T-helper 1 cell treated with Interleukin-12 subunit alpha and Interleukin-12 subunit beta and Interleukin-4 antibody, amounts not matched to agents 30 ng/mL and 1 ng/mL, for 36 hours (primary cell): ENCODE measurements around the gene SUSD1. TPM values are rescaled to one million over a fixed set of nuclear protein-coding genes. Genes with fewer than 3 reads are reported as not detected.

Experiments
- intact Hi-C: fragments of 100-400 bp; cut with micrococcal nuclease; formaldehyde crosslinking; loops from one replicate; pipeline ENCODE4 v1.15.1; 2024
- total RNA-seq: library from RNA; stranded (reverse); gene quantifications from 2 replicates; pipeline ENCODE4 v1.2.3, GENCODE V29; 2022

Gene SUSD1
- total RNA-seq, 1 donor from 2014 or later, result 23.7 TPM

GRCh38 chr9:111993319-111993718, 181.8 kb downstream of the SUSD1 start:
- intact Hi-C loops, result loop anchor here (2.0 to 5.0 kb wide), 2 partner anchors 36 to 97 kb away; partner anchors contain the start of gene UGCG

GRCh38 chr9:111992523-111992922, 182.6 kb downstream of the SUSD1 start:
- intact Hi-C loops, result loop anchor here (1.0 to 5.0 kb wide), 3 partner anchors 35 to 96 kb away; partner anchors contain the start of gene UGCG

GRCh38 chr9:111991179-111991578, 183.9 kb downstream of the SUSD1 start:
- intact Hi-C loops, result loop anchor here (5.0 kb wide), 1 partner anchor 34 kb away; no protein-coding TSS in a partner anchor

Other genes starting within 250 kb of the SUSD1 start
- 149 and 158 TPM in 2 replicates for gene PTBP3, start 158.3 kb upstream of the SUSD1 start, total RNA-seq
- 22.1 and 23.7 TPM in 2 replicates for gene HSDL2, start 204.8 kb upstream of the SUSD1 start, total RNA-seq